Gastroesophageal sphincter (tissue), 3 donors: ENCODE data around the gene ANKRD27.

Source experiments
- EP300 ChIP-seq: sonication (generic); formaldehyde crosslinking; IDR thresholded peaks from one replicate; pipeline ENCODE4 v1.6.1; 2017; ENCODE audit warnings: antibody characterized with exemption, mild to moderate bottlenecking
- POLR2A ChIP-seq, 2 donors: fragments of 450-650 bp; IDR thresholded peaks; one replicate each; pipeline ENCODE4 v1.6.1; 2017; ENCODE audit warnings: antibody characterized with exemption in 2 of 2, mild to moderate bottlenecking in 2 of 2, moderate library complexity in 1 of 2
- POLR2AphosphoS5 ChIP-seq: sonication (generic); formaldehyde crosslinking; IDR thresholded peaks from one replicate; pipeline ENCODE4 v1.6.1; 2017; ENCODE audit warnings: antibody characterized with exemption
- TF ChIP-seq, protein P1 (sequence below), 4 experiments: fragments of 200-600 bp in 2 of 4; fragments of 450-650 bp in 2 of 4; sonication (generic) in 1 of 4; IDR thresholded peaks; one replicate each; pipeline ENCODE4 v1.5.1; 2017 to 2019; ENCODE audit warnings: antibody characterized with exemption in 4 of 4, mild to moderate bottlenecking in 2 of 4, moderate library complexity in 2 of 4

- no peak for TF ChIP-seq POLR2A (IDR thresholded peaks at IDR 0.05)
- TF ChIP-seq, protein P1, sequence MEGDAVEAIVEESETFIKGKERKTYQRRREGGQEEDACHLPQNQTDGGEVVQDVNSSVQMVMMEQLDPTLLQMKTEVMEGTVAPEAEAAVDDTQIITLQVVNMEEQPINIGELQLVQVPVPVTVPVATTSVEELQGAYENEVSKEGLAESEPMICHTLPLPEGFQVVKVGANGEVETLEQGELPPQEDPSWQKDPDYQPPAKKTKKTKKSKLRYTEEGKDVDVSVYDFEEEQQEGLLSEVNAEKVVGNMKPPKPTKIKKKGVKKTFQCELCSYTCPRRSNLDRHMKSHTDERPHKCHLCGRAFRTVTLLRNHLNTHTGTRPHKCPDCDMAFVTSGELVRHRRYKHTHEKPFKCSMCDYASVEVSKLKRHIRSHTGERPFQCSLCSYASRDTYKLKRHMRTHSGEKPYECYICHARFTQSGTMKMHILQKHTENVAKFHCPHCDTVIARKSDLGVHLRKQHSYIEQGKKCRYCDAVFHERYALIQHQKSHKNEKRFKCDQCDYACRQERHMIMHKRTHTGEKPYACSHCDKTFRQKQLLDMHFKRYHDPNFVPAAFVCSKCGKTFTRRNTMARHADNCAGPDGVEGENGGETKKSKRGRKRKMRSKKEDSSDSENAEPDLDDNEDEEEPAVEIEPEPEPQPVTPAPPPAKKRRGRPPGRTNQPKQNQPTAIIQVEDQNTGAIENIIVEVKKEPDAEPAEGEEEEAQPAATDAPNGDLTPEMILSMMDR (IDR thresholded peaks at IDR 0.05): no peak
- TF ChIP-seq POLR2AphosphoS5: no peak
- TF ChIP-seq EP300: no peak
Observed at GRCh38 chr19:32638625-32639024, 36.4 kb downstream of the ANKRD27 start.
